ENCODE measurements around the gene SLC4A11.

The SLC4A11 gene

GRCh38 chr20:3239026-3239866 lies at the start of gene SLC4A11:
TSS of gene SLC4A11 (minus strand) at chr20:3239190. CDS start at chr20:3239137, 53 bp downstream.
- DNase-seq (ENCODE audit: low spot score in 2 of 2) (peak; percentile 27 to 35), ATAC-seq (ENCODE audit: low read depth) (peak; percentile 73)
- H3K4me3 Mint-ChIP-seq: peak within 1 kb of the TSS; percentile 95
- H3K9me3 Mint-ChIP-seq: no peaks in the 10 kb centered on the region
- no peak within 1 kb of the TSS for H3K27ac Mint-ChIP-seq
- H3K27me3 Mint-ChIP-seq: peaks cover 31% of the 10 kb centered on the region
- peaks cover 1% of the 10 kb centered on the region for H3K36me3 Mint-ChIP-seq
- peaks cover 9% of the 10 kb centered on the region for H3K4me1 Mint-ChIP-seq

GRCh38 chr20:3283222-3283820 lies 44.3 kb upstream of the SLC4A11 start:
- no peak for ATAC-seq (ENCODE audit: low read depth)
- Mint-ChIP-seq H3K27me3 (no peaks in the 10 kb centered on the region), H3K27ac (no peak overlapping the region), H3K4me1 (no peaks in the 10 kb centered on the region), H3K9me3 (no peaks in the 10 kb centered on the region), H3K36me3 (peaks cover 14% of the 10 kb centered on the region), H3K4me3 (no peak overlapping the region)
- no peak for DNase-seq (ENCODE audit: low spot score in 2 of 2)

- Mint-ChIP-seq H3K27me3 (no peaks in the 10 kb centered on the region), H3K4me3 (no peak overlapping the region), H3K36me3 (peaks cover 17% of the 10 kb centered on the region), H3K4me1 (no peaks in the 10 kb centered on the region), H3K27ac (no peak overlapping the region), H3K9me3 (no peaks in the 10 kb centered on the region)
- ATAC-seq (ENCODE audit: low read depth): no peak
- no peak for DNase-seq (ENCODE audit: low spot score in 2 of 2)
Observed at GRCh38 chr20:3282271-3283221, 43.6 kb upstream of the SLC4A11 start.

GRCh38 chr20:3281437-3281836 lies 42.4 kb upstream of the SLC4A11 start:
- no peak for DNase-seq (ENCODE audit: low spot score in 2 of 2)
- H3K9me3 Mint-ChIP-seq: no peaks in the 10 kb centered on the region
- ATAC-seq (ENCODE audit: low read depth): no peak
- no peak overlapping the region for H3K4me3 Mint-ChIP-seq
- no peaks in the 10 kb centered on the region for H3K27me3 Mint-ChIP-seq
- no peaks in the 10 kb centered on the region for H3K4me1 Mint-ChIP-seq
- no peak overlapping the region for H3K27ac Mint-ChIP-seq
- H3K36me3 Mint-ChIP-seq: peaks cover 20% of the 10 kb centered on the region

- Mint-ChIP-seq H3K4me3 (no peak overlapping the region), H3K4me1 (no peaks in the 10 kb centered on the region), H3K27ac (no peak overlapping the region), H3K27me3 (no peaks in the 10 kb centered on the region), H3K36me3 (peaks cover 20% of the 10 kb centered on the region), H3K9me3 (no peaks in the 10 kb centered on the region)
- ATAC-seq (ENCODE audit: low read depth) (no peak), DNase-seq (ENCODE audit: low spot score in 2 of 2) (no peak)
Observed at GRCh38 chr20:3279761-3280160, 40.8 kb upstream of the SLC4A11 start.

- Mint-ChIP-seq H3K4me1 (no peaks in the 10 kb centered on the region), H3K27me3 (no peaks in the 10 kb centered on the region), H3K4me3 (no peak overlapping the region), H3K9me3 (no peaks in the 10 kb centered on the region), H3K27ac (no peak overlapping the region), H3K36me3 (peaks cover 20% of the 10 kb centered on the region)
- ATAC-seq (ENCODE audit: low read depth): no peak
- DNase-seq (ENCODE audit: low spot score in 2 of 2): no peak
Observed at GRCh38 chr20:3277686-3278465, 38.9 kb upstream of the SLC4A11 start.

- ATAC-seq (ENCODE audit: low read depth) (no peak), DNase-seq (ENCODE audit: low spot score in 2 of 2) (no peak)
- Mint-ChIP-seq H3K9me3 (no peaks in the 10 kb centered on the region), H3K36me3 (peaks cover 22% of the 10 kb centered on the region), H3K27me3 (no peaks in the 10 kb centered on the region), H3K27ac (no peak overlapping the region), H3K4me1 (no peaks in the 10 kb centered on the region), H3K4me3 (no peak overlapping the region)
Observed at GRCh38 chr20:3276680-3277015, 37.7 kb upstream of the SLC4A11 start.

- H3K9me3 Mint-ChIP-seq: no peaks in the 10 kb centered on the region
- DNase-seq (ENCODE audit: low spot score in 2 of 2) (no peak), ATAC-seq (ENCODE audit: low read depth) (no peak)
- H3K27me3 Mint-ChIP-seq: no peaks in the 10 kb centered on the region
- H3K4me3 Mint-ChIP-seq: no peak overlapping the region
- H3K4me1 Mint-ChIP-seq: no peaks in the 10 kb centered on the region
- no peak overlapping the region for H3K27ac Mint-ChIP-seq
- H3K36me3 Mint-ChIP-seq: peaks cover 18% of the 10 kb centered on the region
Observed at GRCh38 chr20:3275966-3276679, 37.1 kb upstream of the SLC4A11 start.

GRCh38 chr20:3275064-3275935 lies 36.3 kb upstream of the SLC4A11 start:
- H3K27ac Mint-ChIP-seq: no peak overlapping the region
- no peak for DNase-seq (ENCODE audit: low spot score in 2 of 2)
- no peaks in the 10 kb centered on the region for H3K9me3 Mint-ChIP-seq
- H3K4me1 Mint-ChIP-seq: no peaks in the 10 kb centered on the region
- H3K36me3 Mint-ChIP-seq: peaks cover 18% of the 10 kb centered on the region
- ATAC-seq (ENCODE audit: low read depth): no peak
- H3K4me3 Mint-ChIP-seq: no peak overlapping the region
- H3K27me3 Mint-ChIP-seq: no peaks in the 10 kb centered on the region

- Mint-ChIP-seq H3K4me1 (no peaks in the 10 kb centered on the region), H3K9me3 (no peaks in the 10 kb centered on the region), H3K27ac (no peak overlapping the region), H3K36me3 (peaks cover 12% of the 10 kb centered on the region), H3K4me3 (no peak overlapping the region), H3K27me3 (no peaks in the 10 kb centered on the region)
- no peak for DNase-seq (ENCODE audit: low spot score in 2 of 2)
- ATAC-seq (ENCODE audit: low read depth): no peak
Observed at GRCh38 chr20:3273371-3273770, 34.4 kb upstream of the SLC4A11 start.

GRCh38 chr20:3270051-3270450 lies 31.1 kb upstream of the SLC4A11 start:
- Mint-ChIP-seq H3K4me1 (no peaks in the 10 kb centered on the region), H3K36me3 (peaks cover 10% of the 10 kb centered on the region), H3K27me3 (no peaks in the 10 kb centered on the region), H3K27ac (no peak overlapping the region), H3K4me3 (no peak overlapping the region), H3K9me3 (no peaks in the 10 kb centered on the region)
- no peak for ATAC-seq (ENCODE audit: low read depth)
- no peak for DNase-seq (ENCODE audit: low spot score in 2 of 2)

- H3K4me1 Mint-ChIP-seq: no peaks in the 10 kb centered on the region
- no peaks in the 10 kb centered on the region for H3K27me3 Mint-ChIP-seq
- H3K27ac Mint-ChIP-seq: no peak overlapping the region
- DNase-seq (ENCODE audit: low spot score in 2 of 2) (no peak), ATAC-seq (ENCODE audit: low read depth) (no peak)
- H3K4me3 Mint-ChIP-seq: no peak overlapping the region
- H3K9me3 Mint-ChIP-seq: no peaks in the 10 kb centered on the region
- peaks cover 28% of the 10 kb centered on the region for H3K36me3 Mint-ChIP-seq
Observed at GRCh38 chr20:3262566-3262965, 23.6 kb upstream of the SLC4A11 start.

Data from memory B cell (primary cell).